ENCODE results near the gene EME2. TPM values are rescaled to one million over a fixed set of nuclear protein-coding genes. Genes with fewer than 3 reads are reported as not detected.

EME2 gene
- total RNA-seq, 5 donors from 2014 or later (not counting 1 experiment from before 2014, with no cell fraction given): 23.0 to 50.6 (median 34.5) TPM

DNA sequence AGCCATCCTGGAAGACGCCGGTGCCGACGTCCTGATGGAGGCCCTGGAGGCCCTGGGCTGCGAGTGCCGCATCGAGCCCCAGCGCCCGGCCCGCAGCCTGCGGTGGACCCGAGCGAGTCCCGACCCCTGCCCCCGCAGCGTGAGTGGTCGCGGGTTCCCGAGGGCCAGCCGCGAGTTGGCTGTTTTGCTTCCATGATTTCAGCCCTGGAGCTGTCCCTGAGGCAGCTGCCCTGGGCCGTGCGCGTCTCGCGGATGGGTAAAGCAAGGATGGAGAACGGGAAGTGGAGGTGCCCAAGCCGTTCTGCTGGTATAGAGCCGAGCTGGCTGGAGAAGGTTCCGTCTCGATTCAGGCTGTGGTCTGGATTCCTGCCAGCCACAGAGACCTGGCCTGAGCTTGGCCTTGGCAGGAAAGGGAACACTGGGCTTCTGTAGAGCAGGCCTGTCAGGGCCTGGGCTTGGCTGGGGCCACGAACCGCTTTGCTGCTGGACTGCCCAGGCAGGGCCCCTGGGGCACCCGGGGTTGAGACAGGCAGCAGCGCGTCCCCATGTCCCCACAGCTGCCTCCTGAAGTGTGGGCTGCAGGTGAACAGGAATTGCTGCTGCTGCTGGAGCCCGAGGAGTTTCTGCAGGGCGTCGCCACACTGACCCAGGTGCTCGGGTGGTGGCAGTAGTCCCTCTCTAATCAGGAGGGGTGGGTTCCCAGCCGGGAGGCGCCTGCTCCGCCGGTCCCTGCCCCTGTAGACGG lies 1.3 kb downstream of the EME2 start:
- Histone ChIP-seq H3K4me3 (ENCODE audit: control insufficient read depth in 1 of 2, extremely low read depth in 1 of 2, low read length in 1 of 2) (peak overlapping the region; percentile 67 to 79), H3K36me3 (ENCODE audit: control insufficient read depth in 2 of 2, extremely low read depth in 1 of 2, insufficient read depth in 1 of 2, low read length in 1 of 2) (peaks cover 18 to 33% of the 10 kb centered on the region in 2 donors), H3K4me1 (ENCODE audit: control insufficient read depth in 1 of 2, extremely low read depth in 1 of 2, insufficient read depth in 2 of 2, low read length in 2 of 2) (peaks cover 4 to 48% of the 10 kb centered on the region in 2 experiments), H3K9me3 (no peaks in the 10 kb centered on the region), H3K27ac (ENCODE audit: low read length) (peak overlapping the region; percentile 34), H3K27me3 (replicated peaks in 1 of 2; ENCODE audit: control insufficient read depth in 2 of 2, extremely low read depth in 1 of 2, insufficient read depth in 2 of 2, low read length in 1 of 2) (no peaks in the 10 kb centered on the region)
- peak overlapping the region; percentile 94 to 98 (median 97) for H3K4me3 Mint-ChIP-seq
- H3K36me3 Mint-ChIP-seq: no peaks in the 10 kb centered on the region
- 18% methylated on average over 45 of the region's 45 CpGs for whole genome bisulfite sequencing (ENCODE audit: insufficient coverage)
- DNase-seq: peak in 2 of 35 experiments; percentile 39
- no peaks in the 10 kb centered on the region for H3K9me3 Mint-ChIP-seq
- CTCF ChIA-PET: interaction anchor here in 1 of 2 donors (1.8 kb wide), 1 partner anchor 9 kb away, joined by 7 read pairs; the partner anchor contains the start of genes NUBP2 and SPSB3
- peak overlapping the region; percentile 70 to 71 for H3K27ac Mint-ChIP-seq
- POLR2A ChIA-PET: no interaction called here
- peak; percentile 1 to 20 (median 2) for ATAC-seq (replicated peaks in 1 of 4)
- H3K4me1 Mint-ChIP-seq: peaks cover 17 to 24% (median 18%) of the 10 kb centered on the region in 3 donors
- H3K27me3 Mint-ChIP-seq: no peaks in the 10 kb centered on the region

DNA sequence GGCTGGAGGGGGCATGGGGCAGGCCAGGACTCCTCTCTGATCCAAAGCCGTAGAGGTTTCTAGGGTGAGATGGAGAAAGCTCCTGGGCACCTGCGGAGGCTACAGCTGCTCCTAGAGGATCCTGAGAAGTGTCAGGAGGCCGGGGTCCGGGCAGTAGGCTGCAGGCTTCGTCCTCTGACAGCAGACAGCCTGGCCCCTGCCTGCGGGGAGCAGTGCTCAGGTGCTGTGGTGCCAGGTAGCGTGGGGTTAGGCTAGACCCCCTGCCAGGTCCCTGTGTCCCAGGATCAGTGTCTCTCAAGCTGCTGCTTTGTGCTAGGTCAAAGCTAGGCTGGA lies 1.8 kb downstream of the EME2 start:
- Histone ChIP-seq H3K27me3 (replicated peaks in 1 of 2; ENCODE audit: control insufficient read depth in 2 of 2, extremely low read depth in 1 of 2, insufficient read depth in 2 of 2, low read length in 1 of 2) (no peaks in the 10 kb centered on the region), H3K4me1 (ENCODE audit: control insufficient read depth in 1 of 2, extremely low read depth in 1 of 2, insufficient read depth in 2 of 2, low read length in 2 of 2) (peaks cover 4 to 53% of the 10 kb centered on the region in 2 experiments), H3K27ac (ENCODE audit: low read length) (no peak overlapping the region), H3K36me3 (ENCODE audit: control insufficient read depth in 2 of 2, extremely low read depth in 1 of 2, insufficient read depth in 1 of 2, low read length in 1 of 2) (peaks cover 19 to 35% of the 10 kb centered on the region in 2 donors), H3K9me3 (no peaks in the 10 kb centered on the region), H3K4me3 (ENCODE audit: control insufficient read depth in 1 of 2, extremely low read depth in 1 of 2, low read length in 1 of 2) (peak overlapping the region in 1 of 2 donors; percentile 79)
- ChIA-PET CTCF (interaction anchor here in 1 of 2 donors (1.8 kb wide), 1 partner anchor 8 kb away, joined by 7 read pairs; the partner anchor contains the start of genes NUBP2 and SPSB3), POLR2A (no interaction called here)
- Mint-ChIP-seq H3K27ac (no peak overlapping the region), H3K4me3 (peak overlapping the region in 2 of 3 donors; percentile 94 to 97), H3K36me3 (no peaks in the 10 kb centered on the region), H3K4me1 (peaks cover 17 to 27% (median 18%) of the 10 kb centered on the region in 3 donors), H3K27me3 (no peaks in the 10 kb centered on the region), H3K9me3 (no peaks in the 10 kb centered on the region)
- DNase-seq: no peak
- no peak for ATAC-seq (replicated peaks in 1 of 4)
- 95% methylated on average over 6 of the region's 7 CpGs for WGBS (ENCODE audit: insufficient coverage)

DNA sequence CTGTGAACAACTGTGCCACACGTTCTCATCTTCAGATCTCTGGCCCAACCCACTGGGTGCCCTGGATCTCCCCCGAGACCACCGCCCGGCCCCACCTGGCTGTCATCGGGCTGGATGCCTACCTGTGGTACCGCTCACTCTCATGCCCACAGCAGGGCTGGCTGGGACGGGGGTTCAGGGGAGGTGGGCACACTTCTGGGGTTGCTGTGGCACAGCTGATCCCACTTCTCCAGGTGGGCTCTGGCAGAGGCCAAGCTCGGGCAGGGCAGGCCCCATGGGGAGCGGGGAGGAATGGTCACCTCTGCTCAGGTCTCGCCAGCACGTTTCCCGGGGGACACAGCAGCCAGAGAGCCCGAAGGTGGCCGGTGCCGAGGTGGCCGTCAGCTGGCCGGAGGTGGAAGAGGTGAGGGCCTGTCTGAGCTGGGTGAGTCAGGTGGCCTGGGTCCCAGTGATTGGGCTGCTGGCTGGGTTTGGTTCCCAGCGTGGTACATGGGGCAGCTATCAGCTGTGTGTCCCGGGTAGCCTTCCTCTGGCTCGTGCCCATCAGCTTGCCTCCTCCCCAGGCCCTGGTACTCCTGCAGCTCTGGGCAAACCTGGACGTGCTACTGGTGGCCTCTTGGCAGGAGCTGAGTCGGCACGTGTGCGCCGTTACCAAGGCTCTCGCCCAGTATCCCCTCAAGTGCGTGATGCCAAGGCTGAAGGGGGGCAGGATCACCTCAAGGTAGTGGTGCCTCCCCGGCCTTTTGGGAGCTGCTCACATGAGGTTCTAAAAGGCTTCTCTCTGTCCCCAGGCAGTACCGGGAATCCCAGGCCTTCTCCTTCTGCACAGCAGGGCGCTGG lies 2.6 kb downstream of the EME2 start:
- no peak for DNase-seq
- 97% methylated on average over 29 of the region's 30 CpGs for WGBS (ENCODE audit: insufficient coverage)
- peaks cover 4 to 54% of the 10 kb centered on the region in 2 experiments for H3K4me1 ChIP-seq (ENCODE audit: control insufficient read depth in 1 of 2, extremely low read depth in 1 of 2, insufficient read depth in 2 of 2, low read length in 2 of 2)
- Mint-ChIP-seq H3K9me3 (no peaks in the 10 kb centered on the region), H3K4me1 (peaks cover 13 to 24% (median 15%) of the 10 kb centered on the region in 3 donors), H3K27me3 (no peaks in the 10 kb centered on the region), H3K27ac (peak overlapping the region; percentile 16 to 23), H3K4me3 (peak overlapping the region; percentile 66 to 97 (median 94)), H3K36me3 (no peaks in the 10 kb centered on the region)
- ChIA-PET POLR2A (no interaction called here), CTCF (interaction anchor here in 1 of 2 donors (1.8 kb wide), 1 partner anchor 7 kb away, joined by 7 read pairs; the partner anchor contains the start of genes NUBP2 and SPSB3)
- no peaks in the 10 kb centered on the region for H3K27me3 ChIP-seq (replicated peaks in 1 of 2; ENCODE audit: control insufficient read depth in 2 of 2, extremely low read depth in 1 of 2, insufficient read depth in 2 of 2, low read length in 1 of 2)
- no peak overlapping the region for H3K27ac ChIP-seq (ENCODE audit: low read length)
- peaks cover 19 to 38% of the 10 kb centered on the region in 2 donors for H3K36me3 ChIP-seq (ENCODE audit: control insufficient read depth in 2 of 2, extremely low read depth in 1 of 2, insufficient read depth in 1 of 2, low read length in 1 of 2)
- ATAC-seq (replicated peaks in 1 of 4): no peak
- no peaks in the 10 kb centered on the region for H3K9me3 ChIP-seq
- no peak overlapping the region for H3K4me3 ChIP-seq (ENCODE audit: control insufficient read depth in 1 of 2, extremely low read depth in 1 of 2, low read length in 1 of 2)

DNA sequence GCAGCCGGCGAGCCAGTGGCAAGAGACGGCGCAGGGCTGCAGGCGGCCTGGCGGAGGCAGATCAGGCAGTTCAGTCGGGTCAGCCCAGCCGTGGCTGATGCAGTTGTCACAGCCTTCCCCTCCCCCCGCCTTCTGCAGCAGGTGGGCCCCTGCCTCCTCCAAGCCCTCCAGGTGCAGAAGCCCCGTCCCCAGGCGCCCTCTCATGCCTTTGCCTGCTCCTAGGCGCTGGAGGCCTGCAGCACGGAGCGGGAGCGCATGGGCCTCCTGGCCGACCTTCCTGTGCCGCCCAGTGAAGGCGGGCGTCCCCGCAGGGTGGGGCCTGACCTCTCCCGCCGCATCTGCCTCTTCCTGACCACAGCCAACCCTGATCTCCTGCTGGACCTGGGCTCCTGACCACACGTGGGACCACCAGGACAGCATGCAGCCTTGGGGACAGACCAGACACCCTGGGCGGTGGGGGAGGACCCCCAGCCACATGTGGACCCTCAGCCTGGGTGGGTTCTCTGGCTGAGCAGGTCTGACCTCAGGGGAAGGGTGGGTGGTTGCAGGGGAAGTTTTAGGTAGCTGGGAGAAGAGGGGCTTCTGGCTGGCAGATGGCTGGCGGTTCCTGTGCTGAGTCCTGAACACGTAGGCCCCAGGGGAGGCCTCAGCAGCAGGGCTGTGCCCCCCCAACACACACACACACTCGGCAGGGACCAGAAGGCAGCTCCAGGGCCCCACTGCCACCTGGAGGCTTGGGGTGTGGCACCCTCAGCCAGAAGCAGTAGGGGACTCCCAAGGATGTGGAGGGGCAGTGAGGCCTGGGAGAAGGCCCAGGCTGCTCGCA lies 3.4 kb downstream of the EME2 start:
- Mint-ChIP-seq H3K27ac (no peak overlapping the region), H3K4me3 (peak overlapping the region in 2 of 3 donors; percentile 34 to 97), H3K36me3 (no peaks in the 10 kb centered on the region), H3K27me3 (no peaks in the 10 kb centered on the region), H3K4me1 (peaks cover 12 to 29% (median 20%) of the 10 kb centered on the region in 3 donors), H3K9me3 (no peaks in the 10 kb centered on the region)
- CTCF ChIA-PET: no interaction called here
- Histone ChIP-seq H3K36me3 (ENCODE audit: control insufficient read depth in 2 of 2, extremely low read depth in 1 of 2, insufficient read depth in 1 of 2, low read length in 1 of 2) (peaks cover 21 to 37% of the 10 kb centered on the region in 2 donors), H3K9me3 (no peaks in the 10 kb centered on the region), H3K27ac (ENCODE audit: low read length) (no peak overlapping the region), H3K4me3 (ENCODE audit: control insufficient read depth in 1 of 2, extremely low read depth in 1 of 2, low read length in 1 of 2) (no peak overlapping the region), H3K27me3 (replicated peaks in 1 of 2; ENCODE audit: control insufficient read depth in 2 of 2, extremely low read depth in 1 of 2, insufficient read depth in 2 of 2, low read length in 1 of 2) (no peaks in the 10 kb centered on the region), H3K4me1 (ENCODE audit: control insufficient read depth in 1 of 2, extremely low read depth in 1 of 2, insufficient read depth in 2 of 2, low read length in 2 of 2) (peaks cover 4 to 53% of the 10 kb centered on the region in 2 experiments)
- WGBS (ENCODE audit: insufficient coverage): 91% methylated on average over 23 of the region's 28 CpGs
- DNase-seq (no peak), ATAC-seq (replicated peaks in 1 of 4) (no peak)
- POLR2A ChIA-PET: no interaction called here

- CTCF ChIA-PET: no interaction called here
- H3K27me3 Mint-ChIP-seq: no peaks in the 10 kb centered on the region
- no peak for ATAC-seq (replicated peaks in 1 of 4)
- POLR2A ChIA-PET: no interaction called here
- Histone ChIP-seq H3K27ac (ENCODE audit: low read length) (no peak overlapping the region), H3K27me3 (replicated peaks in 1 of 2; ENCODE audit: control insufficient read depth in 2 of 2, extremely low read depth in 1 of 2, insufficient read depth in 2 of 2, low read length in 1 of 2) (no peaks in the 10 kb centered on the region), H3K4me3 (ENCODE audit: control insufficient read depth in 1 of 2, extremely low read depth in 1 of 2, low read length in 1 of 2) (no peak overlapping the region), H3K9me3 (no peaks in the 10 kb centered on the region), H3K4me1 (ENCODE audit: control insufficient read depth in 1 of 2, extremely low read depth in 1 of 2, insufficient read depth in 2 of 2, low read length in 2 of 2) (peaks cover 6 to 59% of the 10 kb centered on the region in 2 experiments), H3K36me3 (ENCODE audit: control insufficient read depth in 2 of 2, extremely low read depth in 1 of 2, insufficient read depth in 1 of 2, low read length in 1 of 2) (peaks cover 21 to 38% of the 10 kb centered on the region in 2 donors)
- H3K27ac Mint-ChIP-seq: no peak overlapping the region
- H3K4me1 Mint-ChIP-seq: peaks cover 17 to 35% (median 25%) of the 10 kb centered on the region in 3 donors
- H3K4me3 Mint-ChIP-seq: no peak overlapping the region
- WGBS (ENCODE audit: insufficient coverage): 96% methylated on average over 10 of the region's 13 CpGs
- no peaks in the 10 kb centered on the region for H3K9me3 Mint-ChIP-seq
- no peak for DNase-seq
- no peaks in the 10 kb centered on the region for H3K36me3 Mint-ChIP-seq
These were observed 4.0 kb downstream of the EME2 start for GRCh38 chr16:1776672-1776955.

DNA sequence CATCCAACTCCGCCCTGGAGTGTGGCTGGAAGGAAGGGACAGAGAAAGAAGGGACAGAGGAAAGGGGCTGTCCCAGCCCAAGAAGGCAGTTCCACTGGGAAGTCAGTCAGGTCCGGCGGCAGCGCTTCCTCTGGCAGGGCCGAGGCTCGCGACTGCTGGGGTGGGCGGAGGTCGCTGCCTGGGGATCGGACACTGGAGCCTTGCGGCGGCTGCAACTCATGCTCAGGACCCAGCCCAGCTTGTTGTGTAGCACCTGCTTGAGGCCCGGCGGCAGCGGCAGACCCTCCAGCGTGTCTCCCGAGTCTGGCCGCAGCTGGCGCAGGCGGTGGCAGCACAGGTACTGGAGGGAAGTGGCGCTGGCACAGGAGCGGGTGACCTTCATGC lies 4.4 kb downstream of the EME2 start:
- H3K27me3 Mint-ChIP-seq: no peaks in the 10 kb centered on the region
- H3K4me3 Mint-ChIP-seq: no peak overlapping the region
- Histone ChIP-seq H3K4me3 (ENCODE audit: control insufficient read depth in 1 of 2, extremely low read depth in 1 of 2, low read length in 1 of 2) (no peak overlapping the region), H3K27me3 (replicated peaks in 1 of 2; ENCODE audit: control insufficient read depth in 2 of 2, extremely low read depth in 1 of 2, insufficient read depth in 2 of 2, low read length in 1 of 2) (no peaks in the 10 kb centered on the region), H3K4me1 (ENCODE audit: control insufficient read depth in 1 of 2, extremely low read depth in 1 of 2, insufficient read depth in 2 of 2, low read length in 2 of 2) (peaks cover 6 to 58% of the 10 kb centered on the region in 2 experiments), H3K9me3 (no peaks in the 10 kb centered on the region), H3K36me3 (ENCODE audit: control insufficient read depth in 2 of 2, extremely low read depth in 1 of 2, insufficient read depth in 1 of 2, low read length in 1 of 2) (peaks cover 21 to 38% of the 10 kb centered on the region in 2 donors), H3K27ac (ENCODE audit: low read length) (no peak overlapping the region)
- ATAC-seq (replicated peaks in 1 of 4) (no peak), DNase-seq (no peak)
- ChIA-PET CTCF (no interaction called here), POLR2A (no interaction called here)
- no peaks in the 10 kb centered on the region for H3K9me3 Mint-ChIP-seq
- 97% methylated on average over 22 of the region's 22 CpGs for WGBS (ENCODE audit: insufficient coverage)
- no peaks in the 10 kb centered on the region for H3K36me3 Mint-ChIP-seq
- no peak overlapping the region for H3K27ac Mint-ChIP-seq
- peaks cover 17 to 35% (median 25%) of the 10 kb centered on the region in 3 donors for H3K4me1 Mint-ChIP-seq
